GM19099 (cell line): ENCODE results near the gene TIPRL.

ENCODE experiments used
- POLR2A ChIP-seq: IDR thresholded peaks from 3 replicates; pipeline ENCODE4 v1.6.1; 2011; ENCODE audit warnings: low read depth; ENCODE audit not compliant: insufficient read length; ENCODE audit errors: extremely low read depth

The TIPRL gene

GRCh38 chr1:168223261-168223660, 44.5 kb downstream of the TIPRL start:
- TF ChIP-seq POLR2A = no peak

- TF ChIP-seq POLR2A = no peak
Measured at GRCh38 chr1:168223681-168224540, 45.1 kb downstream of the TIPRL start.

- TF ChIP-seq POLR2A = no peak
Measured at GRCh38 chr1:168224991-168225390, 46.2 kb downstream of the TIPRL start.

- TF ChIP-seq POLR2A = peak; percentile 81
Measured at GRCh38 chr1:168225476-168226190, 46.9 kb downstream of the TIPRL start, which contains the start of gene SFT2D2. Gene SFT2D2, plus strand, starts transcription at chr1:168226004. Its CDS starts 76 bp downstream, at chr1:168226080.

- TF ChIP-seq POLR2A = no peak
Measured at GRCh38 chr1:168227620-168228019, 48.9 kb downstream of the TIPRL start.

- TF ChIP-seq POLR2A = no peak
Measured at GRCh38 chr1:168229893-168230292, 51.1 kb downstream of the TIPRL start.

GRCh38 chr1:168230709-168231108, 51.9 kb downstream of the TIPRL start:
- no peak for TF ChIP-seq POLR2A

GRCh38 chr1:168234846-168235547, 56.2 kb downstream of the TIPRL start:
- TF ChIP-seq POLR2A = no peak

- no peak for TF ChIP-seq POLR2A
Measured at GRCh38 chr1:168235548-168235885, 56.8 kb downstream of the TIPRL start.

- no peak for TF ChIP-seq POLR2A
Measured at GRCh38 chr1:168235937-168236336, 57.2 kb downstream of the TIPRL start.

- no peak for TF ChIP-seq POLR2A
Measured at GRCh38 chr1:168236836-168237611, 58.3 kb downstream of the TIPRL start.

GRCh38 chr1:168243198-168243597, 64.4 kb downstream of the TIPRL start:
- TF ChIP-seq POLR2A = no peak

GRCh38 chr1:168243636-168244212, 65.0 kb downstream of the TIPRL start:
- TF ChIP-seq POLR2A = no peak

GRCh38 chr1:168245042-168245441, 66.3 kb downstream of the TIPRL start:
- no peak for TF ChIP-seq POLR2A

- TF ChIP-seq POLR2A = no peak
Measured at GRCh38 chr1:168246506-168246905, 67.7 kb downstream of the TIPRL start.
